CD4-positive, CD25-positive, alpha-beta regulatory T cell (primary cell): ENCODE data around the gene NEK9. TPM values are rescaled to one million over a fixed set of nuclear protein-coding genes. Genes with fewer than 3 reads are reported as not detected.
A peak's percentile ranks its signal among the peaks of the same experiment; 100 is the strongest.

Experiments used
- ATAC-seq, 2 donors: fragments of 150-1000 bp; cut with Tn5 transposase; one replicate each; pipeline ENCODE4 v1.10.0; 2021; ENCODE audit warnings: low read depth in 2 of 2, moderate number of reproducible peaks in 2 of 2, moderate library complexity in 1 of 2
- DNase-seq, 3 donors: peaks; one replicate each; pipeline versions ENCODE4 v3.0.0 to v3.0.0-alpha.2; 2012 to 2022; ENCODE audit warnings: mixed read lengths in 1 of 3
- H3K27ac ChIP-seq: one replicate; pipeline ENCODE4 v1.7.0; 2013; ENCODE audit warnings: mild to moderate bottlenecking, low read length; ENCODE audit not compliant: insufficient read depth, poor library complexity, severe bottlenecking
- H3K27me3 ChIP-seq: one replicate; pipeline ENCODE4 v1.7.0; 2013; ENCODE audit warnings: low read length; ENCODE audit not compliant: control insufficient read depth, insufficient read depth
- H3K36me3 ChIP-seq: one replicate; pipeline ENCODE4 v1.7.0; 2013; ENCODE audit warnings: mild to moderate bottlenecking, low read length, moderate library complexity; ENCODE audit not compliant: control insufficient read depth, insufficient read depth
- H3K4me1 ChIP-seq: 2 replicates; pipeline ENCODE4 v1.7.0; 2013; ENCODE audit warnings: mild to moderate bottlenecking, low read length; ENCODE audit not compliant: insufficient read depth, control insufficient read depth, poor library complexity, severe bottlenecking
- H3K4me3 ChIP-seq: one replicate; pipeline ENCODE4 v1.7.0; 2013; ENCODE audit warnings: low read depth, mild to moderate bottlenecking, low read length, moderate library complexity
- H3K9me3 ChIP-seq, 2 experiments: 1 replicate in 1 of 2; 2 replicates in 1 of 2; pipeline ENCODE4 v1.7.0; 2013; ENCODE audit warnings: low read length in 2 of 2, mild to moderate bottlenecking in 1 of 2, moderate library complexity in 1 of 2; ENCODE audit not compliant: control insufficient read depth in 2 of 2
- H3K27ac Mint-ChIP-seq, 3 donors: one replicate each; pipeline ENCODE4 v1.8.0; 2020 to 2022; ENCODE audit warnings: mild to moderate bottlenecking in 3 of 3, mixed read lengths in 3 of 3, moderate library complexity in 2 of 3
- H3K27me3 Mint-ChIP-seq: one replicate; pipeline ENCODE4 v1.8.0; 2022; ENCODE audit warnings: mild to moderate bottlenecking, mixed read lengths
- H3K36me3 Mint-ChIP-seq: one replicate; pipeline ENCODE4 v1.8.0; 2020; ENCODE audit warnings: mixed read lengths
- H3K4me1 Mint-ChIP-seq, 4 donors: one replicate each; pipeline ENCODE4 v1.8.0; 2020 to 2022; ENCODE audit warnings: mixed read lengths in 4 of 4, mild to moderate bottlenecking in 1 of 4
- H3K4me3 Mint-ChIP-seq, 4 donors: one replicate each; pipeline ENCODE4 v1.8.0; 2020 to 2022; ENCODE audit warnings: mild to moderate bottlenecking in 4 of 4, mixed read lengths in 4 of 4, moderate library complexity in 3 of 4
- H3K9me3 Mint-ChIP-seq, 7 donors: one replicate each; pipeline ENCODE4 v1.8.0; 2020 to 2022; ENCODE audit warnings: mixed read lengths in 7 of 7, mild to moderate bottlenecking in 3 of 7, moderate library complexity in 2 of 7
- polyA plus RNA-seq, 4 donors: library from polyadenylated mRNA; unstranded; fragments of 300-500 nt; fragmentation: Illumina TruSeq; gene quantifications; one replicate each; pipeline ENCODE4 v1.2.3, GENCODE V29; 2021
- total RNA-seq: library from RNA; stranded (reverse); gene quantifications from one replicate; pipeline ENCODE4 v1.2.3, GENCODE V29; 2022

Gene NEK9
- total and polyA plus RNA-seq, 5 donors from 2014 or later = 10.8 to 58.4 (median 12.6) TPM

- H3K9me3 Mint-ChIP-seq = no peaks in the 10 kb centered on the region
- peaks cover 62% of the 10 kb centered on the region for H3K36me3 Mint-ChIP-seq
- Histone ChIP-seq H3K4me3 (no peak overlapping the region), H3K36me3 (peaks cover 72% of the 10 kb centered on the region), H3K27ac (no peak overlapping the region), H3K4me1 (no peaks in the 10 kb centered on the region), H3K9me3 (no peaks in the 10 kb centered on the region), H3K27me3 (no peaks in the 10 kb centered on the region)
- H3K27me3 Mint-ChIP-seq = no peaks in the 10 kb centered on the region
- ATAC-seq (no peak), DNase-seq (no peak)
- no peak overlapping the region for H3K27ac Mint-ChIP-seq
- H3K4me3 Mint-ChIP-seq = no peak overlapping the region
- H3K4me1 Mint-ChIP-seq = peaks cover 0 to 7% (median 2%) of the 10 kb centered on the region in 4 donors
Measured at GRCh38 chr14:75107186-75107585, 19.7 kb downstream of the NEK9 start.

GRCh38 chr14:75101491-75101890 is 25.4 kb downstream of the NEK9 start:
- Histone ChIP-seq H3K27me3 (no peaks in the 10 kb centered on the region), H3K4me1 (no peaks in the 10 kb centered on the region), H3K4me3 (no peak overlapping the region), H3K27ac (no peak overlapping the region), H3K36me3 (peaks cover 79% of the 10 kb centered on the region), H3K9me3 (no peaks in the 10 kb centered on the region)
- no peak overlapping the region for H3K27ac Mint-ChIP-seq
- H3K9me3 Mint-ChIP-seq = no peaks in the 10 kb centered on the region
- no peak for DNase-seq
- no peak for ATAC-seq
- H3K4me1 Mint-ChIP-seq = peaks cover 0 to 6% (median under 1%) of the 10 kb centered on the region in 4 donors
- H3K36me3 Mint-ChIP-seq = peaks cover 55% of the 10 kb centered on the region
- H3K27me3 Mint-ChIP-seq = no peaks in the 10 kb centered on the region
- no peak overlapping the region for H3K4me3 Mint-ChIP-seq

- Mint-ChIP-seq H3K4me1 (peaks cover 0 to 6% (median under 1%) of the 10 kb centered on the region in 4 donors), H3K27ac (peak overlapping the region in 1 of 3 donors; percentile 53), H3K9me3 (no peaks in the 10 kb centered on the region), H3K4me3 (no peak overlapping the region), H3K36me3 (peaks cover 61% of the 10 kb centered on the region), H3K27me3 (no peaks in the 10 kb centered on the region)
- H3K9me3 ChIP-seq = no peaks in the 10 kb centered on the region
- H3K27ac ChIP-seq = no peak overlapping the region
- no peak for DNase-seq
- no peak overlapping the region for H3K4me3 ChIP-seq
- peaks cover 80% of the 10 kb centered on the region for H3K36me3 ChIP-seq
- ATAC-seq = no peak
- no peaks in the 10 kb centered on the region for H3K4me1 ChIP-seq
- no peaks in the 10 kb centered on the region for H3K27me3 ChIP-seq
Measured at GRCh38 chr14:75098682-75099081, 28.2 kb downstream of the NEK9 start.

DNA sequence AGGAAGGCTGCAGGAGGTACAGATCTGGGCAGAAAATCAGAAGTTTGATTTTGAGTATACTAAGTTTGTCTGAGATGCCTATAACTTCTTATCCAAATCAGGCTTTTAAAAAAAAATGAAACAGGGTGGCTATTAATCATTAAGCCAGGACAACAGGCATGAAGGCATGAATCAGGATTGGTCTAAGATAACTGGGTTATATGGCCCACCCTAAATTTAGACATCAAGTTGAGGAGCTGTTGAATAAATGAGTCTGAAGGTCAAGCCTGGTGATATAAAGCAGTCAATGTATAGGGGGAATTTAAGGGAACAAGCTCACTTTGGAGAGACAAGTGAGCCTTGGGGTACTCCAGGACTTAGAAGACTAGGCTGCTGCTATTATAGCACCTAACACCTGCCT is 28.6 kb downstream of the NEK9 start:
- Mint-ChIP-seq H3K27me3 (no peaks in the 10 kb centered on the region), H3K9me3 (no peaks in the 10 kb centered on the region), H3K4me1 (peaks cover 0 to 6% (median under 1%) of the 10 kb centered on the region in 4 donors), H3K4me3 (no peak overlapping the region), H3K27ac (peak overlapping the region in 1 of 3 donors; percentile 53), H3K36me3 (peaks cover 57% of the 10 kb centered on the region)
- no peaks in the 10 kb centered on the region for H3K9me3 ChIP-seq
- DNase-seq (no peak), ATAC-seq (no peak)
- H3K36me3 ChIP-seq = peaks cover 79% of the 10 kb centered on the region
- H3K27ac ChIP-seq = no peak overlapping the region
- H3K4me3 ChIP-seq = no peak overlapping the region
- no peaks in the 10 kb centered on the region for H3K27me3 ChIP-seq
- no peaks in the 10 kb centered on the region for H3K4me1 ChIP-seq

DNA sequence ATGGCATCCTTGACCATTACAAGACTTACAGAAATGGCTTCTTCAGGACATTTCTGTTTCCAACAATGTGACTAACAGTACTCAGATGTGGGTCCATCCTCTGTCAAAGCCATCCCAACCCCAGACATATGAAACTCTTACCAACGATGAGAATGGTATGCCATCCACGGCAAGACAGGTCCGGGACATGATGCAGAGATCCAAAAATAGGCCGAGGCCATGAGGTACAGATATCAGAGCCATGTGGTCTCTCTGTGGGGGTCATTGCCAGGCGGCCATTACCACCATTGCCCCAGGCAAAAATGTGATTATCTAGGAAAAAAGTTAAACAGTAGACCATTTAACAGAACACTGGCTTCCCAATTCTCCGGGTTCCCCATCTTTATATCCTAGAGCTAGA is 29.9 kb downstream of the NEK9 start:
- H3K27me3 Mint-ChIP-seq = no peaks in the 10 kb centered on the region
- H3K27ac Mint-ChIP-seq = no peak overlapping the region
- no peak for DNase-seq
- no peak overlapping the region for H3K4me3 Mint-ChIP-seq
- no peaks in the 10 kb centered on the region for H3K9me3 Mint-ChIP-seq
- H3K4me3 ChIP-seq = no peak overlapping the region
- H3K4me1 Mint-ChIP-seq = peaks cover 0 to 6% (median under 1%) of the 10 kb centered on the region in 4 donors
- H3K9me3 ChIP-seq = no peaks in the 10 kb centered on the region
- no peak overlapping the region for H3K27ac ChIP-seq
- ATAC-seq = no peak
- no peaks in the 10 kb centered on the region for H3K27me3 ChIP-seq
- H3K36me3 ChIP-seq = peaks cover 83% of the 10 kb centered on the region
- no peaks in the 10 kb centered on the region for H3K4me1 ChIP-seq
- peaks cover 59% of the 10 kb centered on the region for H3K36me3 Mint-ChIP-seq

DNA sequence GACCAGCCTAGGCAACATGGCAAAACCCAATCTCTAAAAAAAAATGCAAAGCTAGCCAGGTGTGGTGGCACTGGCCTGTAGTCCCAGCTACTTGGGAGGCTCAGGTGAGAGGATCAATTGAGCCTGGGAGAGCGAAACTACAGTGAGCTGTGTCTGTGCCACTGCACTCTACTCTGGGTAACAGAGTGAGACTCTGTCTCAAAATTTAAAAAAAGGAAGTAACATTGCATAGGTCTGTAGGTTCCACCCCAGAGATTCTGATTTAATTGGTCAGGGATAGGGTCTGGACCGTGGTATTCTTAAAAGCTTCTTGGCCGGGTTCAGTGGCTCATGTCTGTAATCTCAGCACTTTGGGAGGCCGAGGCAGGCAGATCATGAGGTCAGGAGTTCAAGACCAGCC is 31.2 kb downstream of the NEK9 start:
- no peak overlapping the region for H3K27ac Mint-ChIP-seq
- peaks cover 82% of the 10 kb centered on the region for H3K36me3 ChIP-seq
- H3K4me1 ChIP-seq = no peaks in the 10 kb centered on the region
- ATAC-seq (no peak), DNase-seq (no peak)
- H3K4me1 Mint-ChIP-seq = peaks cover 0 to 6% (median under 1%) of the 10 kb centered on the region in 4 donors
- no peaks in the 10 kb centered on the region for H3K27me3 Mint-ChIP-seq
- no peaks in the 10 kb centered on the region for H3K9me3 ChIP-seq
- no peaks in the 10 kb centered on the region for H3K9me3 Mint-ChIP-seq
- H3K27ac ChIP-seq = no peak overlapping the region
- H3K4me3 Mint-ChIP-seq = no peak overlapping the region
- no peak overlapping the region for H3K4me3 ChIP-seq
- H3K36me3 Mint-ChIP-seq = peaks cover 55% of the 10 kb centered on the region
- H3K27me3 ChIP-seq = no peaks in the 10 kb centered on the region

- Mint-ChIP-seq H3K27me3 (no peaks in the 10 kb centered on the region), H3K4me3 (no peak overlapping the region), H3K27ac (peak overlapping the region in 1 of 3 donors; percentile 28), H3K4me1 (peaks cover 0 to 6% (median under 1%) of the 10 kb centered on the region in 4 donors), H3K36me3 (peaks cover 50% of the 10 kb centered on the region), H3K9me3 (no peaks in the 10 kb centered on the region)
- Histone ChIP-seq H3K36me3 (peaks cover 81% of the 10 kb centered on the region), H3K9me3 (no peaks in the 10 kb centered on the region), H3K4me1 (no peaks in the 10 kb centered on the region), H3K27me3 (no peaks in the 10 kb centered on the region), H3K4me3 (no peak overlapping the region), H3K27ac (no peak overlapping the region)
- ATAC-seq = no peak
- DNase-seq = no peak
Measured at GRCh38 chr14:75094896-75095295, 32.0 kb downstream of the NEK9 start.

DNA sequence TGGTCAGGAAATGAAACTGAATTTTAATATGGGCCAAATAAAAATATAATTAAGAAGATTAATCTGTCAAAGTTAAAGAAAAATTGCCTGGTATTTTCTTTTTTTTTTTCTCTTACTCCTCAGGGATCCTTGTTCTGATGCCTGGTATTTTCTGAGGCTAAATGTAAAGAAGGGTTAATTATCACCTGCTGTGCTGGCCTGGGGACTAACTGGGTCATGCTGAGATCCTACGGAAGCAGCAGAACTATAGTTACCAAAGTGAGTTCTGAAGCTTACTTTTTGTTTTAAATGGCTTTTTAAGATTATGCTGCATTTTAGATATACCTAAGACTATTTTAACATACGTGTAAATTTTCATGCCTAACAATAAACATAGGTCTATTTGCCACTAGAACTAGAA is 34.1 kb downstream of the NEK9 start:
- Histone ChIP-seq H3K4me1 (no peaks in the 10 kb centered on the region), H3K27ac (no peak overlapping the region), H3K27me3 (no peaks in the 10 kb centered on the region), H3K36me3 (peaks cover 73% of the 10 kb centered on the region), H3K9me3 (no peaks in the 10 kb centered on the region), H3K4me3 (no peak overlapping the region)
- H3K4me1 Mint-ChIP-seq = peaks cover 0 to 2% (median 0%) of the 10 kb centered on the region in 4 donors
- H3K27me3 Mint-ChIP-seq = no peaks in the 10 kb centered on the region
- H3K27ac Mint-ChIP-seq = no peak overlapping the region
- ATAC-seq (no peak), DNase-seq (no peak)
- no peak overlapping the region for H3K4me3 Mint-ChIP-seq
- peaks cover 38% of the 10 kb centered on the region for H3K36me3 Mint-ChIP-seq
- H3K9me3 Mint-ChIP-seq = no peaks in the 10 kb centered on the region
